ENCODE data around the gene POU5F2. TPM values are rescaled to one million over a fixed set of nuclear protein-coding genes. Genes with fewer than 3 reads are reported as not detected.

POU5F2 gene
- polyA plus RNA-seq (2013, experiment 1 of 2; ENCODE audit: insufficient read length): not detected
- not detected for polyA plus RNA-seq (2013, experiment 2 of 2; ENCODE audit: insufficient read length)

DNA sequence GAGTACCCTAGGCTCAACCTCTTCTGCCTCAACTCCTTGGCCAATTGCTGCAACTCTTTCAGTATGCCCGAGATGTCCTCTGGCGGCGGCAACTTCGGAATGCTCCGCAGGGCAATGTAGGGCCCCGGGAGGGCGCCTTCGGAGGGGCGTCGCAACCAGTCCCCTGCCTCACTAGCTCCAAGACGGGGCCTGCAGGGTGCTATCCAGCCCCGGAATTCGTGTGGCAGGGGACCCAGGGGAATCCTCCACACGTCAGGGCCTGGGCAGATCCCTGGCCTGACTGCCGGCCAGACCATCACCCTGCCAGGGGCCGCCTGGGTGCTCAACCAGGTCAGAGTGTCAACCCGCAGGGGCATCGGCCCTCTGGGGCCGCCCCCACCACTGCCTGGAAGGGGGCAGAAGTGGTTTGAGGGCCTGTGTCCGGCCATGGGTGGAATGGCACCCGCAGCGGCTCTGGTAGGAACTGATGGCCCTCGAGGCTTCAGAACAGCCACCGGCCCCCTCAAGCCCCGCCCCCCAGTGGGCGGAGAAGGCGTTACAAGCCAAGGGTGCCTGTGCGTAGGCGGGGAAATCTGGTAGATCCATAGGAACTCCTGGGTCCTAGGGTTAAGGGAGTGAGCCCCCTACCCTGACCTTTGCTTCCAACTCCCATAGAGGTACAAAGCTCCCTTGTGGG, at the start of gene POU5F2:
Gene POU5F2 (minus strand): TSS at position 465 of the 676 bp plus-strand sequence. CDS start 37 bp downstream, at position 428.
- no peak for DNase-seq

DNA sequence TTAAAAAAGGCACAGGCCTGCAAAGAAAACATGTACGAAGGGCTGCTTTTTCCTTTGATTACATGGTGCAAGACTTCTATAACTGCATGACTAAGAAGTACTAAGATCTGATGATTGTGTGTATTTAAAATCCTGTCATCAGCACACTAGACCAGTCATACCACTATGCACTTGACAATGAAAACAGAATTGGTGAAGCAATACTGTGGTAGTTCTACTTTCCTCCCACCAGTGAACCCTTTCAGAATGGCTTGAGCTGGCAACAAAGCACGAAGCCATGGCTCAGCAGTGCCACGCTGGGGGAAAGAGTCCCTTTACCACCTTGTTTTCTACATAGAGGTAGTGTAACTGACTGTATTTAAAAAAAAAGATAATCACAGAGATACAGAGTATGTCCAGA, 49.0 kb upstream of the POU5F2 start:
- no peak for DNase-seq

DNA sequence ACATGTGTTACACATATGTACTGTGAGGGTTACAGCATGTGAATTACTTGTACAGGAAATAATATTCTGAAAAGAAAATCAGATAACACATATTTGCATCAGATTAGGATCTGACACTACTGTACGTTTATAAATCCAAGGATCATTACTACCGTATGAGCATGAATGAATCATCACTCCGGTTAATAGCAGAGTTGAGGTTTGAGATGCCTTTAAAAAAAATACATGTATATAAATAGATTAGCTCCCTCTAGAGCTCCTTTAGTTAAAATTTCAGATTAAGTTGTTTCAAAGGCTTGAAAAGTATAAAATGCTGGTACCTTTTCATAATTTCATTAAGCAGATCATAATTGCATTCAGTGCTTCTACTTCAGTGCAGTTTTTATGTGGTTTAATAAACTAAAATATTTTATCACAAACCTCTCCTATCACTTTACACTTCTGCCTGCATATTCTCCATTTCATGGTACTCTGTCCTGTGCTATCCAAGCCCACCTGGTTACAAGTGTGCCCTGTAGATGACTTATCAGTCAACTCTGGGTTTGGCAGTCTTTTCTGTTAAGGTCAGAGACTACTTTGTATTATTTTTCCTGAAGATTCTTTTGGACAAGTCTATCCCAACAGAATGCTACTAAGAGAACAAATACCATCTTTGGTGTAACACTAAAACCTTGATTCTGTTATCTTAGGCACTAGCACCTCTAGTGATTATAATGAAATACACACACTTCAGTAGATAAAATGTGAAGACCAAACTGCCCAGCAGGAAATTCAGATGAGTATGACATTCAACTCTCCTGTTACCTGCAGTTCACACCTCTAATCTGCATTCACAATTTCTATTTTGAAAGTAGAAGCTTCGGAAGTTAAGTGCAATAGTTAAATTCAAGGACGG, 48.0 kb upstream of the POU5F2 start:
- DNase-seq: peak; percentile 68

DNA sequence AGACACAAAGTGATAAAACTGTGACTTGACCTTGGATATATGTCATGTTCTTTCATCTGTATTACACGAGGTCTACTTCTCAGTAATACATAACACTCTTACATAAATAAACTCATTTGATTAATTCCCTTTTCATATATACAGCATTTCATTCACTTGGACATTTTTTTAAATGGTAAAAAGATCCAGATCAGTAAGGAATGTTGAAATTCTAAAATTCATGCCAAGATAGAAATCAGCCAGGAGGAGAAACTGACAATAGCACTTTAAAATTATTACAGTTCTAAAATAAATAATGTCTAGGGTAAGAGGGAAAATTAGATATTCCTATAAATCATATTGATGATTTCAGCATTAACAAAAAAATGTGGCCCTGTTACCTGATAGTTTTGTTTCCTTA, 46.2 kb upstream of the POU5F2 start:
- no peak for DNase-seq

DNA sequence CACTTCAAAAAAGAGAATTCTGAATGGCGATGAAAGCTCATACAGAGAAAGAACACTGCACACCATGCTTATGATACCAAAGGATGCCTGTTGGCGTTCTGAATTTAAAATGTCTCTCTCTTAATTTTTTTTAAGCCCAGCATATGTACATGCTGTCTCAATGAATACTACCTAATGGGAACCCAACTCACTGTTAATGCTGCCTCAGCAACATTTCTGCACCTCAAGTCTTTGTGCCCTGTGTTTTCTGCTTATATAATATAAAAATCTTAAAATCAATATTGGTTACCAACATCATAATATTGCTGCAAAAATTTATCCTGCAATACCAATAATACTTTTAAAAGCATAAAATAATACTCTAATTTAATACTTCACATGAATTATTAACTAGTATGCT, 44.1 kb upstream of the POU5F2 start:
- no peak for DNase-seq

- no peak for DNase-seq
Measured at GRCh38 chr5:93782978-93783377, 41.6 kb upstream of the POU5F2 start.

- no peak for DNase-seq
Measured at GRCh38 chr5:93777620-93778019, 36.2 kb upstream of the POU5F2 start.

DNA sequence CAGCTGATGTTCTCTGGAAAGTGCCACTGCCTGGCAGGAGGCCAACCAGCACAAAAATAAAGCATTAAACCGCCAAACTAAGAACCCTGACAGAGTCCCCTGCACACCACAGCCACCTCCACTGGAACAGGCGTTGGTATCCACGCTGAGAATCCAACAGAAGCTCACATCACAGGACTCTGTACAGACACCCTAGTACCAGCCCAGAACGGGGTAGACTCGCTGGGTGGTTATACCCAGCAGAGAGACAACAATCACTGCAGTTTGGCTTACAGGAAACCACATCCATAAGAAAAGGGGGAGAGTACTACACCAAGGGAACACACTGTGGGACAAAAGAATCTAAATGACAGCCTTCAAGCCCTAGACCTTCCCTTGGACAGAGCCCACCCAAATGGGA, 15.0 kb upstream of the POU5F2 start:
- DNase-seq: no peak

GRCh38 chr5:93755716-93756115, 14.3 kb upstream of the POU5F2 start:
- no peak for DNase-seq

DNA sequence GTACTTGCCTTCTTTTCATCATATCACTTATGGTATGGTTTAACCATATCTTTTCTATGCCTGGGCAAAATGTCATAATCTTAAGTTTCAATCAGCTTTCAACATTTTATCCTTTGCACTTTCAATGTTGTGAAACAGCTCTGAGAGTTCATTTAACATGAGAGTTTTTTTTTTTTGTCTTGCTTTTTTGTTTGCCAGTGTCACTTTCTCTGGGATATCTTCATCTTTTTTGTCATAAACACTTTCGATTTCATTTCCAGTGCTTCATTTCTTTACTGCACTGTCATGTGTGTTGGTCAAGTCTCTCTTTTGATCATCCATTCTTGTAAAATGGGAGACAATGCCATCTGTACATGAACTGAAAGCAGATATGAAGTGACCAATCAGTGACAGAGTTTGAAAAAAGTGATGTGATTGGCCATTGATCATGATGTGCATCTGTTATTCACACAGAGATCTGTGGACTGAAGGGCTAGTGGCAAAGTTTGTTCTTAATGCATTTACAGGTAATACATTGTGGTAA, 7.5 kb upstream of the POU5F2 start:
- no peak for DNase-seq

DNA sequence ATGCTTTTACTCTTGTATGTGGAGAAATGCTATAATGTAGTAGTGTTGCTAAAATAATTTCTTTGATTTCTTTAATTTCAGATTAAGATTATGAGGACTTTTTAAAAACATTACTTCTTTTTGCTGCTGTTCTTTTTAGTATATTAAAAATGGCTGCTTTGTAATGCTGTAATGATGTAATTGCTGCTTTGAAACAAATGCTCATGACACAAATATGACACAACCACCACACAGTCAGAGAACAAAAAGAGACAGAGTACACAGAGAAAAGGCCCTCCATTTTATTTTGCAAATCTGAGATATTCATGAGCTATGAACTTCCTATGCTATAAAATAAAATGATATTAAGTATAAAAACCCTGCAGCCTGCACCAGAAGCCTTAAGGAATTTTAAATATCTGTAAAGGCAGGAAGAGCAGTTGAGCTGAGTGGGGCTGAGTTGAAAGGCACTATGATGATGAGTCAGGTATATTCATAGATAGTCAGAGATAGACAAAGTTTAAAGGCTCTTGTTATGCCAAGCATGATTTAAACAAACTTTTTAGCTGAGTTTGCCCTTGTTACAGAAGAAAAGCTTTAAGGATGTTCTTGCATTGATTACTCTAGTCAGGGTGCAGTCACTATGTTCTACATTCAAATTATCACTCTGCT, 5.1 kb upstream of the POU5F2 start:
- peak; percentile 27 for DNase-seq

- peak; percentile 26 for DNase-seq
Measured at GRCh38 chr5:93736284-93736683, 5.1 kb downstream of the POU5F2 start.

GRCh38 chr5:93735378-93735777, 6.0 kb downstream of the POU5F2 start:
- DNase-seq: peak; percentile 48

DNA sequence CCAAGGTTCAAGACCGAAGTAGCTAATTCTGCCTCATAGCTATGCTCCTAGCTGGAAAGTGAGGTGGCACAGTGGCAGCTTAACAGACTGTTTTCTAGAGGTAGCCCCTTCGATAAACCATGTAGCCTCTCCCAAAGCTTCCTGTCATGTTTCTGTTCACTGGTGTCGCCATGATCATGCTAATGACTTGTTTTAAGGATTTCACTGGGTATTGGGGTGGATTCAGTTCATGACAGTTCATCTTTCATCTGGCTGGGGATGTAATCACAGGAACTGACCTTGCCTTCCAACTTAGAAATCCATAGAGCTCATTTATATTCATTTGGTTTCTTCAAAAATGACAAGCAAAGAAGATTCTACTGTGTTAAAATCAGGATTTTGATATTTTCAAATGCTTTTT, 9.4 kb downstream of the POU5F2 start:
- DNase-seq: no peak

GRCh38 chr5:93726595-93726994, 14.8 kb downstream of the POU5F2 start:
- DNase-seq: no peak

GRCh38 chr5:93724791-93725190, 16.6 kb downstream of the POU5F2 start:
- DNase-seq: no peak

DNA sequence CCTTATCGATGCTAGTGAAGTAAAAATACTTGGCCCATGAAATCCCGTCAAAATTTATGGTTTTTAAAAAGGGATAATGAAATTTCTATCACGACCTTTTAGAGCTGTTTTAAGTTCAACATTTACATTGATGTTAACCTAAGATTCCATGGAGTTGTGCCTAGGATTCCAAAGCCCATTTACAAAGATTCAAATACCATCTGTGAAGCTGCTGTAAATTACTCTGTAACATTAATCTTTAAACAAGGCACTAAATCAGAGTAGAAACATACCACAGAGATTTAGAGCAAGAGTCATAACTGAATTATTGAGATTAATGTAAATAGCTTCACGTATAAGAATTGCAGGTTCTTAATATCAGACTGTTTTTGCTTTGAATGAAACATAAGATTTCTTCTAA, 17.7 kb downstream of the POU5F2 start:
- DNase-seq: no peak

- DNase-seq: no peak
Measured at GRCh38 chr5:93723005-93723404, 18.4 kb downstream of the POU5F2 start.

DNA sequence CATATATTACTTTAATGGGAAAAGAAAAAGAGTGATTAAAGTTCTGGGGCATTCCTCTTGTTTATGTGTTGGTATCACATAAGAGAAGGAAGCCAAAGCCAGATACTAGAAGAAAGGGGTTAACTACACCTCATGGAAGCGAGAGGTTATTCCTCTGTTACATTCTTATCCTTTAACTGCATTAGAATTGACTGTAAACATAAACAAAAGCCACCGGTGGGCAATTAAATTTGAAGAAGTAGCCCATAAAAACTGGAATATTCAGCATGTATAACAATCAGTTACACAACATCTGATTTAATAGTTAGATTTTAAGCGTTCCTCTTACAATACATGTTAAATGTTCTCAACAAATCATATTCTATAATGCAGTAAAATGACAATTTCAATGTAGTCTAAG, 18.8 kb downstream of the POU5F2 start:
- DNase-seq: no peak

- DNase-seq: no peak
Measured at GRCh38 chr5:93721511-93721910, 19.9 kb downstream of the POU5F2 start.

DNA sequence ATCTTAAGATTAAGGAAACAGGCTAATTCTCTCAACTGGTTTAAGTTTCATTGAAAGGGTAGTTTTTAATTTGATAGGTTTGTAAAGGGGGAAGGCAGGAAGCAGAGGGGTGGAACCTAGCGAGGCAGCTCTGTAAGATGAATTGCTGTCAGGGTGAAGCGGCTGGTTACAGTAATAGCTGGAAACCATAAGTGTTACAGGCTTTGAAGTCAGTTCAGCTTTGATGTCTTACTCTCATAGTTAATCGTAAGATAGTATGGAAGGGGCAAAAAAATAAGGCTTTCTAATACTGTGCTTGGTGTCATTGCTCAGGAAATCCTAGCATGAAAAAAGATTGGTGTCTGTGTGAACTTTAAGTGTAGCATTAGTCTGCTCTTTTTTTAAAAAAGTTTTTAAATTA, 20.3 kb downstream of the POU5F2 start:
- DNase-seq: no peak

DNA sequence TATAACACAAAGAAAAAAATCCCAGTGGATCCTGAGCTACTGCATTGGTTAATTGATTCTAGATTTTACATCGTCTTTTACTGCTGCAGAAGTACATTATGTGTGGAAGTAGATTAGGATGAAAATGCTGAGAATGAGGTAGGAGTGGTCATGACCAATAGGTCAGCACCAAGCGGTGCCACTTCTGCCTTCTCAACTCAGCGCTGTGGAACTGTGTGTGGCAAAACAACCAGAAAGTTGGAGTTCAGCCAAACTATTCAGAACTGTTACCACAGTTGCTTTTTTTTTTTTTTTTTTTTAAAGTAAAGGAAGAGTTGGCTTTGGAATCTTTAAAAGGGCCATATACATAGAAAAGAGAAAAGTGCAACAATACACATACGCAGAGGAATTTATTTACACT, 24.2 kb downstream of the POU5F2 start:
- DNase-seq: peak; percentile 69

DNA sequence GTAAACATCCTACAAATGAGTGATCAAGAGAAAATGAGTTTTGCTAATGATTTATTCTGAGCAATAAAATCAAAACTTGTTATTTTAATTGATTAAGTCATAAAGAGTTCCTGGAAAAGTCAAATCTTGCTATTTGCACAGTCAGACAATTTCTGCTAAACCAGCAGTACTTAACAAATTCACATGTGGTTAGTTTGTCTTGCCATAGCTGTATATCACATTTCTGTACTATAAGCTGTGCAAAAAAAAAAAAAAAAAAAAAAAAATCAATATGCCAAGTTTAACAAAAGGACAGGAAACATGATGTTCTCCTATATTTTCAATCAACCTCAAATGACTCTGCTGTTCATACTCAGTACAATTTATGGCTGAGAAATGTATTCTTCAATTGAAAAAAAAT, 24.9 kb downstream of the POU5F2 start:
- no peak for DNase-seq

Measured in fibroblast of skin of scalp (primary cell).